DMS 273 treated with DMSO at 0.1 percent for 48 hours (cell line): ENCODE measurements around the gene CCDC82.
"Not testable (repeated sequence)": the region's sequence is repeated elsewhere in the genome, so short reads cannot be mapped to it uniquely, and the experiment has no call there.

Experiments
- DNase-seq: peaks from one replicate; lab custom pipeline; 2025; lab: John Stamatoyannopoulos, UW

Gene CCDC82

GRCh38 chr11:96389720-96390487 lies at the start of gene CCDC82, which contains the start of gene JRKL:
Gene CCDC82 (minus strand): TSS chr11:96389912. CDS start chr11:96384747, 5,165 bp downstream.
Gene JRKL (plus strand): TSS chr11:96390013. CDS start chr11:96390650, 637 bp downstream.
- peak; percentile 77 for DNase-seq

GRCh38 chr11:96432654-96433053 lies 42.9 kb upstream of the CCDC82 start:
- not testable (repeated sequence) for DNase-seq

GRCh38 chr11:96430668-96431067 lies 41.0 kb upstream of the CCDC82 start:
- DNase-seq = no peak

GRCh38 chr11:96424693-96425092 lies 35.0 kb upstream of the CCDC82 start:
- no peak for DNase-seq

GRCh38 chr11:96413408-96413807 lies 23.7 kb upstream of the CCDC82 start:
- DNase-seq = no peak

GRCh38 chr11:96412761-96413381 lies 23.2 kb upstream of the CCDC82 start:
- no peak for DNase-seq

GRCh38 chr11:96411412-96411811 lies 21.7 kb upstream of the CCDC82 start:
- not testable (repeated sequence) for DNase-seq

GRCh38 chr11:96400697-96401096 lies 11.0 kb upstream of the CCDC82 start:
- no peak for DNase-seq

- DNase-seq = no peak
These were observed 8.2 kb upstream of the CCDC82 start for GRCh38 chr11:96397863-96398262.

- DNase-seq = no peak
These were observed 6.9 kb upstream of the CCDC82 start for GRCh38 chr11:96396637-96397036.

- DNase-seq = no peak
These were observed 5.1 kb upstream of the CCDC82 start for GRCh38 chr11:96394773-96395172.

- DNase-seq = peak; percentile 2
These were observed 4.1 kb upstream of the CCDC82 start for GRCh38 chr11:96393753-96394348.

- DNase-seq = no peak
These were observed 2.1 kb upstream of the CCDC82 start for GRCh38 chr11:96391698-96392307.

GRCh38 chr11:96390488-96390792 lies 728 bp upstream of the CCDC82 start:
- no peak for DNase-seq

- peak; percentile 49 for DNase-seq
These were observed 607 bp downstream of the CCDC82 start for GRCh38 chr11:96388891-96389719.

- DNase-seq = no peak
These were observed 4.5 kb downstream of the CCDC82 start for GRCh38 chr11:96385187-96385586.

- no peak for DNase-seq
These were observed 5.6 kb downstream of the CCDC82 start for GRCh38 chr11:96384156-96384555.

GRCh38 chr11:96376796-96377195 lies 12.9 kb downstream of the CCDC82 start:
- DNase-seq = no peak

GRCh38 chr11:96373826-96374225 lies 15.9 kb downstream of the CCDC82 start:
- no peak for DNase-seq

- no peak for DNase-seq
These were observed 22.4 kb downstream of the CCDC82 start for GRCh38 chr11:96367342-96367741.

GRCh38 chr11:96366024-96366423 lies 23.7 kb downstream of the CCDC82 start:
- no peak for DNase-seq

- no peak for DNase-seq
These were observed 24.2 kb downstream of the CCDC82 start for GRCh38 chr11:96365493-96365892.
